ENCODE measurements around the gene AGRN. TPM values are rescaled to one million over a fixed set of nuclear protein-coding genes. Genes with fewer than 3 reads are reported as not detected.

Gene AGRN
- polyA plus RNA-seq, 1 donor = 116 TPM

DNA sequence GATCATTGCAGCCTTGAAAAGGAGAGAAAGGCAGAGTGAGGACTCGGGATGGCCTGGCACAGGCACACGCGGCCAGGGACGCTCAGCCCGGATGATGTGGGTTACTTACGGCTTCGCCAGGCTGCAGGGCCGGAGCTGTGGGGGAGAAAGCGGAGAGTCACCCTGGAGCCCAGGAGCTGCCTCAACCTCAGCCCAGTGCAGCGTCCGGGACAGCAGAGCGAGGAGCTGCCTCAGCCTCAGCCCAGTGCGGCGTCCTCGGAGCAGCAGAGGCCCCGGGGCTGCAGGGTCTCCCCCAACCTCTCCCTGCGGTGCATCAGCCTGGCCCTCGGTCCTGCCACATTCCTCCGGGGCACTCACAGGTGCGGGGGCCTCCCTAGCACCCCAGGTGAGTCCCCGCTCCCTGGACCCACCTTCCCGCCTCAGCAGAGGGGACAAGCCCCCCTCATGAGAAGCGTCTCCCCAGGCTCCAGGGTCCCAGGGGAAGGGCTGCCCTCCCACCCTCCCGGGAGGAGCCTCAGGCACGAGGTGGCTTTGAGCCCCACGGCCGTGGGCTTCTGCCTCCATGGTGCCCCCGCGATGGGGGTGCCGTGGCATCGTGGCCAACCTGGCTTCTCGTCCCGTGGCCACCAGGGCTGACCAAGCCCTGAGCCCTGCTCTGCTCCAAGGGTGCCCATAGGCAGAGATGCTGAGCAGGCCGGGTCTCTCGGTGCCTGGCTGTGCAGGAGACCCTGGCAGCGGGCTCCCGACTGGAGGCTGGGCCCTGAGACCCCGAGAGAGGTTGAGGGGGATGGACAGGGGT lies 64.7 kb downstream of the AGRN start:
- Histone ChIP-seq H3K9me3 (ENCODE audit: control insufficient read depth, low read depth, low read length) (peaks cover 5% of the 10 kb centered on the region), H3K27me3 (ENCODE audit: control insufficient read depth, insufficient read depth, low read length) (peaks cover 10% of the 10 kb centered on the region), H3K4me3 (ENCODE audit: low read length) (no peak overlapping the region), H3K27ac (ENCODE audit: low read length) (no peak overlapping the region), H3K4me1 (ENCODE audit: control insufficient read depth, insufficient read depth, low read length) (peaks cover 8% of the 10 kb centered on the region), H3K36me3 (ENCODE audit: control insufficient read depth, insufficient read depth, low read length) (peaks cover 5% of the 10 kb centered on the region)
- no peak for DNase-seq
- no CpG with 5 or more reads among the region's 38 CpGs for WGBS (ENCODE audit: insufficient coverage, low lambda C conversion rate)

DNA sequence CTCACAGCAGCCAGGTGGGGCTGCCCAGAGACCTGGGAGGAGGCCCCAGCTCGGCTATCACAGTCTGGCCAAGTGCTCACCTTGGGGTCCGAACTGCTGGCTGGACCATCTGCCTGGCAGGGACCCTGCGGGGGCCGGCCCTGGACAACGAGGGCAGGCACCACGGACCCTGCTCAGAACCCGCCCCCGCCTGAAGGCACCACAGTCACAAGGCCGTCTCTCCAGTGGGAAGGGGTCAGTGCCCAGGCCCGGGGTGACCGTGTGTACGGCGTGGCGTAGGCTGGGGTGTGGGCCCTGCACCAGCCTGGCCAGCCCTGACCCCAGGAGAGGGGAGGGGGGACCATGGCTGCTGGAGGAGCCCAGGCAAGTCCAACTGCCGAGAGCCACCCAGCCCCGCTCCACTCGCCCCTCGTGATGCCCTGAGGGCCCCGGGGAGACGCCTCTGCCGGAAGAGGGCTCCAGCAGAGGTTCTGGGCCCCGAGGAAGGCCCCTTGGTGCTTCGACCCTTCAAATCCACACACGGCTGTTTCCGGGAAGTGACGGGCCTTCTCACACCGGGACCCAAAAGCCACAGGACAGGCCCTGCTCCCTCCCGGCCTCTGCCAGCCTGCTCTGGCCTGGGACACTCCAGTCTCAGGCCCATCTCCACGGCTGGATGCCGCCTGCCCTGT lies 65.4 kb downstream of the AGRN start:
- H3K4me3 ChIP-seq (ENCODE audit: low read length) = no peak overlapping the region
- H3K27me3 ChIP-seq (ENCODE audit: control insufficient read depth, insufficient read depth, low read length) = peaks cover 3% of the 10 kb centered on the region
- H3K36me3 ChIP-seq (ENCODE audit: control insufficient read depth, insufficient read depth, low read length) = peaks cover 5% of the 10 kb centered on the region
- no peak overlapping the region for H3K27ac ChIP-seq (ENCODE audit: low read length)
- WGBS (ENCODE audit: insufficient coverage, low lambda C conversion rate) = no CpG with 5 or more reads among the region's 30 CpGs
- peaks cover 2% of the 10 kb centered on the region for H3K4me1 ChIP-seq (ENCODE audit: control insufficient read depth, insufficient read depth, low read length)
- no peak for DNase-seq
- peaks cover 5% of the 10 kb centered on the region for H3K9me3 ChIP-seq (ENCODE audit: control insufficient read depth, low read depth, low read length)

- WGBS (ENCODE audit: insufficient coverage, low lambda C conversion rate) = no CpG with 5 or more reads among the region's 38 CpGs
- H3K9me3 ChIP-seq (ENCODE audit: control insufficient read depth, low read depth, low read length) = peaks cover 3% of the 10 kb centered on the region
Measured at GRCh38 chr1:1085911-1086841, 66.3 kb downstream of the AGRN start.

DNA sequence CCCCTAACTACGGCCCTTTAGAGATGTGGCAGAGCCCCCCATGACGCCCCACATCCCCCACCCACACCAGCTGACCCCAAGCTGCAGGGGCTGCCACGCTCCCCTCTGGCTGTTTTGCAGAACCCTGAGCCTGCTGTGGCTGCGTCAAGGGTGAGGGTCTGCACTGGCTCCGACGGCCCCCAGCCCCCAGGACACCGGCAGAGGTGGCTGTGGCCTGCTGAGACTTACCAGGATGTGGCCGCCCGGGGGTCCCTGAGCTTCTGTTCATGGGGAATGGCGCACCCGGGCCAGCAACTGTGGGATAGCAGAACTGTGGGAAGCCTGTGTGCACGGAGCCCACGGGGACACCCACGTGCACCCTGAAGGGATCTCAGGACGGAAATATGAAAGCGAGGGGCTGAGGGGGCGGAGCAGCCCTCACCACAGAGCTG lies 67.0 kb downstream of the AGRN start:
- Histone ChIP-seq H3K36me3 (ENCODE audit: control insufficient read depth, insufficient read depth, low read length) (peaks cover 7% of the 10 kb centered on the region), H3K4me1 (ENCODE audit: control insufficient read depth, insufficient read depth, low read length) (no peaks in the 10 kb centered on the region), H3K27me3 (ENCODE audit: control insufficient read depth, insufficient read depth, low read length) (no peaks in the 10 kb centered on the region), H3K9me3 (ENCODE audit: control insufficient read depth, low read depth, low read length) (peaks cover 1% of the 10 kb centered on the region), H3K27ac (ENCODE audit: low read length) (no peak overlapping the region), H3K4me3 (ENCODE audit: low read length) (no peak overlapping the region)
- DNase-seq = no peak
- no CpG with 5 or more reads among the region's 17 CpGs for WGBS (ENCODE audit: insufficient coverage, low lambda C conversion rate)

More at GRCh38 chr1:1085911-1086841, 66.3 kb downstream of the AGRN start:
- no peak overlapping the region for H3K4me3 ChIP-seq (ENCODE audit: low read length)
- no peaks in the 10 kb centered on the region for H3K27me3 ChIP-seq (ENCODE audit: control insufficient read depth, insufficient read depth, low read length)
- peaks cover 7% of the 10 kb centered on the region for H3K36me3 ChIP-seq (ENCODE audit: control insufficient read depth, insufficient read depth, low read length)
- no peak overlapping the region for H3K27ac ChIP-seq (ENCODE audit: low read length)
- H3K4me1 ChIP-seq (ENCODE audit: control insufficient read depth, insufficient read depth, low read length) = no peaks in the 10 kb centered on the region
- DNase-seq = no peak

- H3K4me3 ChIP-seq (ENCODE audit: low read length) = no peak overlapping the region
- H3K4me1 ChIP-seq (ENCODE audit: control insufficient read depth, insufficient read depth, low read length) = no peaks in the 10 kb centered on the region
- H3K27me3 ChIP-seq (ENCODE audit: control insufficient read depth, insufficient read depth, low read length) = no peaks in the 10 kb centered on the region
- WGBS (ENCODE audit: insufficient coverage, low lambda C conversion rate) = no CpG with 5 or more reads among the region's 38 CpGs
- no peak overlapping the region for H3K27ac ChIP-seq (ENCODE audit: low read length)
- peaks cover 7% of the 10 kb centered on the region for H3K36me3 ChIP-seq (ENCODE audit: control insufficient read depth, insufficient read depth, low read length)
- H3K9me3 ChIP-seq (ENCODE audit: control insufficient read depth, low read depth, low read length) = peaks cover 4% of the 10 kb centered on the region
- no peak for DNase-seq
Measured at GRCh38 chr1:1087351-1088028, 67.6 kb downstream of the AGRN start.

- Histone ChIP-seq H3K4me1 (ENCODE audit: control insufficient read depth, insufficient read depth, low read length) (no peaks in the 10 kb centered on the region), H3K9me3 (ENCODE audit: control insufficient read depth, low read depth, low read length) (peaks cover 4% of the 10 kb centered on the region), H3K36me3 (ENCODE audit: control insufficient read depth, insufficient read depth, low read length) (peaks cover 7% of the 10 kb centered on the region), H3K27ac (ENCODE audit: low read length) (no peak overlapping the region), H3K27me3 (ENCODE audit: control insufficient read depth, insufficient read depth, low read length) (no peaks in the 10 kb centered on the region), H3K4me3 (ENCODE audit: low read length) (no peak overlapping the region)
- no peak for DNase-seq
- 87% methylated on average over 3 of the region's 39 CpGs for WGBS (ENCODE audit: insufficient coverage, low lambda C conversion rate)
Measured at GRCh38 chr1:1088029-1088800, 68.3 kb downstream of the AGRN start.

GRCh38 chr1:1088801-1089680 lies 69.1 kb downstream of the AGRN start:
- Histone ChIP-seq H3K27ac (ENCODE audit: low read length) (no peak overlapping the region), H3K9me3 (ENCODE audit: control insufficient read depth, low read depth, low read length) (peaks cover 7% of the 10 kb centered on the region), H3K36me3 (ENCODE audit: control insufficient read depth, insufficient read depth, low read length) (peaks cover 7% of the 10 kb centered on the region), H3K4me3 (ENCODE audit: low read length) (no peak overlapping the region), H3K27me3 (ENCODE audit: control insufficient read depth, insufficient read depth, low read length) (no peaks in the 10 kb centered on the region), H3K4me1 (ENCODE audit: control insufficient read depth, insufficient read depth, low read length) (no peaks in the 10 kb centered on the region)
- DNase-seq = no peak
- no CpG with 5 or more reads among the region's 46 CpGs for WGBS (ENCODE audit: insufficient coverage, low lambda C conversion rate)

- Histone ChIP-seq H3K4me1 (ENCODE audit: control insufficient read depth, insufficient read depth, low read length) (no peaks in the 10 kb centered on the region), H3K4me3 (ENCODE audit: low read length) (no peak overlapping the region), H3K27me3 (ENCODE audit: control insufficient read depth, insufficient read depth, low read length) (no peaks in the 10 kb centered on the region), H3K27ac (ENCODE audit: low read length) (no peak overlapping the region), H3K36me3 (ENCODE audit: control insufficient read depth, insufficient read depth, low read length) (peaks cover 7% of the 10 kb centered on the region), H3K9me3 (ENCODE audit: control insufficient read depth, low read depth, low read length) (peaks cover 7% of the 10 kb centered on the region)
- WGBS (ENCODE audit: insufficient coverage, low lambda C conversion rate) = no CpG with 5 or more reads among the region's 22 CpGs
- DNase-seq = no peak
Measured at GRCh38 chr1:1089731-1090423, 70.0 kb downstream of the AGRN start.

Data from large intestine (tissue), 3 donors.